HEK293 (cell line): ENCODE measurements around the gene AKR1A1.

Experiments
- EGR2 ChIP-seq: fragments of 450-650 bp; formaldehyde crosslinking; IDR thresholded peaks from 2 replicates; pipeline ENCODE4 v1.5.1; 2016; ENCODE audit warnings: low read depth, missing biosample characterization, missing genetic modification characterization
- KLF10 ChIP-seq: fragments of 450-650 bp; IDR thresholded peaks from 2 replicates; pipeline ENCODE4 v1.5.1; 2018; ENCODE audit warnings: missing biosample characterization, mild to moderate bottlenecking, missing genetic modification characterization
- OVOL3 ChIP-seq: fragments of 450-650 bp; formaldehyde crosslinking; IDR thresholded peaks from 2 replicates; pipeline ENCODE4 v1.5.1; 2016; ENCODE audit warnings: missing biosample characterization, missing genetic modification characterization
- SALL2 ChIP-seq: fragments of 450-650 bp; formaldehyde crosslinking; IDR thresholded peaks from 2 replicates; pipeline ENCODE4 v1.5.0; 2017; ENCODE audit warnings: missing biosample characterization, mild to moderate bottlenecking, missing genetic modification characterization, borderline replicate concordance
- TSHZ1 ChIP-seq: fragments of 450-650 bp; formaldehyde crosslinking; IDR thresholded peaks from 2 replicates; pipeline ENCODE4 v1.5.1; 2016; ENCODE audit warnings: missing biosample characterization, missing genetic modification characterization, borderline replicate concordance
- ZBTB49 ChIP-seq: fragments of 450-650 bp; formaldehyde crosslinking; IDR thresholded peaks from 2 replicates; pipeline ENCODE4 v1.5.1; 2016; ENCODE audit warnings: missing biosample characterization, missing genetic modification characterization, low read depth
- ZNF148 ChIP-seq: fragments of 450-650 bp; formaldehyde crosslinking; IDR thresholded peaks from 2 replicates; pipeline ENCODE4 v1.5.0; 2017; ENCODE audit warnings: missing biosample characterization, missing genetic modification characterization, borderline replicate concordance
- ZNF16 ChIP-seq: fragments of 450-650 bp; formaldehyde crosslinking; IDR thresholded peaks from 2 replicates; pipeline ENCODE4 v1.5.1; 2016; ENCODE audit warnings: low read depth, missing biosample characterization, missing genetic modification characterization
- ZNF18 ChIP-seq: fragments of 450-650 bp; formaldehyde crosslinking; IDR thresholded peaks from 2 replicates; pipeline ENCODE4 v1.5.1; 2016; ENCODE audit warnings: missing biosample characterization, missing genetic modification characterization
- ZNF223 ChIP-seq: fragments of 450-650 bp; formaldehyde crosslinking; IDR thresholded peaks from 2 replicates; pipeline ENCODE4 v1.5.1; 2016; ENCODE audit warnings: missing biosample characterization, missing genetic modification characterization
- ZNF48 ChIP-seq: fragments of 450-650 bp; formaldehyde crosslinking; IDR thresholded peaks from 2 replicates; pipeline ENCODE4 v1.5.1; 2016; ENCODE audit warnings: missing biosample characterization, missing genetic modification characterization
- ZNF521 ChIP-seq: fragments of 450-650 bp; formaldehyde crosslinking; IDR thresholded peaks from 2 replicates; pipeline ENCODE4 v1.5.1; 2017; ENCODE audit warnings: missing biosample characterization, mild to moderate bottlenecking, missing genetic modification characterization
- ZNF555 ChIP-seq: fragments of 450-650 bp; formaldehyde crosslinking; conservative IDR thresholded peaks from 2 replicates; pipeline ENCODE4 v1.5.1; 2017; ENCODE audit warnings: missing biosample characterization, mild to moderate bottlenecking, missing genetic modification characterization, inconsistent platforms
- ZNF560 ChIP-seq: fragments of 450-650 bp; formaldehyde crosslinking; IDR thresholded peaks from 2 replicates; pipeline ENCODE4 v1.5.1; 2017; ENCODE audit warnings: missing biosample characterization, missing genetic modification characterization, borderline replicate concordance
- ZNF585B ChIP-seq: fragments of 450-650 bp; formaldehyde crosslinking; IDR thresholded peaks from 2 replicates; pipeline ENCODE4 v1.5.1; 2016; ENCODE audit warnings: missing biosample characterization, missing genetic modification characterization
- ZNF596 ChIP-seq: fragments of 450-650 bp; IDR thresholded peaks from 2 replicates; pipeline ENCODE4 v1.5.0; 2018; ENCODE audit warnings: missing biosample characterization, mild to moderate bottlenecking, missing genetic modification characterization, moderate library complexity
- ZNF610 ChIP-seq: fragments of 450-650 bp; formaldehyde crosslinking; IDR thresholded peaks from 2 replicates; pipeline ENCODE4 v1.5.1; 2016; ENCODE audit warnings: missing biosample characterization, missing genetic modification characterization, borderline replicate concordance
- ZNF626 ChIP-seq: fragments of 450-650 bp; sonication (Bioruptor Pico); formaldehyde crosslinking; IDR thresholded peaks from 2 replicates; pipeline ENCODE4 v1.5.1; 2018; ENCODE audit warnings: missing biosample characterization, missing genetic modification characterization, inconsistent platforms
- ZNF660 ChIP-seq: fragments of 450-650 bp; IDR thresholded peaks from 2 replicates; pipeline ENCODE4 v1.5.1; 2018; ENCODE audit warnings: missing biosample characterization, mild to moderate bottlenecking, missing genetic modification characterization
- ZNF704 ChIP-seq: fragments of 450-650 bp; formaldehyde crosslinking; IDR thresholded peaks from 2 replicates; pipeline ENCODE4 v1.5.1; 2016; ENCODE audit warnings: missing biosample characterization, missing genetic modification characterization
- ZNF76 ChIP-seq: fragments of 450-650 bp; formaldehyde crosslinking; IDR thresholded peaks from 2 replicates; pipeline ENCODE4; 2016; ENCODE audit warnings: low read depth, missing biosample characterization, missing genetic modification characterization, borderline replicate concordance
- ZNF776 ChIP-seq: fragments of 450-650 bp; formaldehyde crosslinking; IDR thresholded peaks from 2 replicates; pipeline ENCODE4 v1.5.0; 2017; ENCODE audit warnings: missing biosample characterization, missing genetic modification characterization, borderline replicate concordance
- ZNF785 ChIP-seq: fragments of 450-650 bp; formaldehyde crosslinking; IDR thresholded peaks from 2 replicates; pipeline ENCODE4 v1.5.1; 2016; ENCODE audit warnings: missing biosample characterization, missing genetic modification characterization
- ZNF791 ChIP-seq: fragments of 450-650 bp; formaldehyde crosslinking; IDR thresholded peaks from 2 replicates; pipeline ENCODE4 v1.5.1; 2016; ENCODE audit warnings: missing biosample characterization, missing genetic modification characterization
- ZSCAN30 ChIP-seq: fragments of 450-650 bp; IDR thresholded peaks from 2 replicates; pipeline ENCODE4 v1.5.1; 2018; ENCODE audit warnings: missing biosample characterization, mild to moderate bottlenecking, missing genetic modification characterization, moderate library complexity
- ZSCAN5A ChIP-seq: fragments of 450-650 bp; formaldehyde crosslinking; IDR thresholded peaks from 2 replicates; pipeline ENCODE4 v1.5.1; 2016; ENCODE audit warnings: missing biosample characterization, missing genetic modification characterization

AKR1A1 gene

GRCh38 chr1:45550401-45551351, at the start of gene AKR1A1 (continued):
- TF ChIP-seq TSHZ1 (tag by site-specific recombination), result no peak
- TF ChIP-seq ZNF555 (tag by site-specific recombination), result no peak
- no peak for TF ChIP-seq ZNF48
- peak; percentile 89 for TF ChIP-seq ZNF76 (tag by site-specific recombination)
- TF ChIP-seq ZNF18 (tag by site-specific recombination), result no peak
- no peak for TF ChIP-seq ZNF585B (tag by site-specific recombination)
- TF ChIP-seq ZNF223 (tag by site-specific recombination), result peak; percentile 93
- TF ChIP-seq SALL2 (tag by site-specific recombination), result no peak
- TF ChIP-seq EGR2 (tag by site-specific recombination), result peak; percentile 89
- TF ChIP-seq ZSCAN5A (tag by site-specific recombination), result 0 out of 2 replicates have a peak, but pooled peaks have one; percentile 46
- no peak; the same call in 1 of the 2 replicates for TF ChIP-seq ZNF785 (tag by site-specific recombination)
- TF ChIP-seq ZNF776 (tag by site-specific recombination), result no peak
- TF ChIP-seq ZNF626 (tag by site-specific recombination), result no peak
- TF ChIP-seq ZBTB49 (tag by site-specific recombination), result no peak
- TF ChIP-seq ZNF16 (tag by site-specific recombination), result no peak
- TF ChIP-seq OVOL3 (tag by site-specific recombination), result 0 out of 2 replicates have a peak, but pooled peaks have one; percentile 13
- TF ChIP-seq ZNF660 (tag by site-specific recombination), result peak; percentile 77
- peak; percentile 85 for TF ChIP-seq ZSCAN30 (tag by site-specific recombination)
- no peak for TF ChIP-seq ZNF521 (tag by site-specific recombination)
- no peak for TF ChIP-seq ZNF148
- peak; percentile 94 for TF ChIP-seq KLF10 (tag by site-specific recombination)
- no peak for TF ChIP-seq ZNF560
- no peak for TF ChIP-seq ZNF610 (tag by site-specific recombination)
- no peak for TF ChIP-seq ZNF596 (tag by site-specific recombination)
- TF ChIP-seq ZNF791, result no peak
- no peak for TF ChIP-seq ZNF704 (tag by site-specific recombination)
